Stimulated activated CD8-positive, alpha-beta memory T cell treated with anti-CD3 and anti-CD28 coated beads, Interleukin-12 subunit alpha, Interleukin-12 subunit beta, amount 100 ng/mL, for 4 hours (primary cell): Measurements from ENCODE around the gene PPP1R7.

Experiments used
- DNase-seq: peaks from one replicate; pipeline ENCODE4 v3.0.0-alpha.2; 2020; ENCODE audit warnings: low read depth

PPP1R7 gene

GRCh38 chr2:241121008-241121407, 29.3 kb upstream of the PPP1R7 start:
- no peak for DNase-seq

GRCh38 chr2:241122376-241123002, 27.8 kb upstream of the PPP1R7 start:
- no peak for DNase-seq

GRCh38 chr2:241123816-241124536, 26.3 kb upstream of the PPP1R7 start:
- DNase-seq = no peak

- DNase-seq = no peak
Measured at GRCh38 chr2:241125626-241126025, 24.6 kb upstream of the PPP1R7 start.

GRCh38 chr2:241126201-241126611, 24.1 kb upstream of the PPP1R7 start:
- DNase-seq = no peak

GRCh38 chr2:241126771-241127202, 23.5 kb upstream of the PPP1R7 start:
- DNase-seq = no peak

- no peak for DNase-seq
Measured at GRCh38 chr2:241128266-241128665, 22.0 kb upstream of the PPP1R7 start.

GRCh38 chr2:241129086-241129871, 21.0 kb upstream of the PPP1R7 start:
- DNase-seq = no peak

GRCh38 chr2:241130316-241130715, 20.0 kb upstream of the PPP1R7 start:
- no peak for DNase-seq

- no peak for DNase-seq
Measured at GRCh38 chr2:241131531-241131930, 18.7 kb upstream of the PPP1R7 start.

- no peak for DNase-seq
Measured at GRCh38 chr2:241132538-241133435, 17.5 kb upstream of the PPP1R7 start.

- no peak for DNase-seq
Measured at GRCh38 chr2:241133436-241133820, 16.8 kb upstream of the PPP1R7 start.

- no peak for DNase-seq
Measured at GRCh38 chr2:241134711-241135110, 15.6 kb upstream of the PPP1R7 start.

- no peak for DNase-seq
Measured at GRCh38 chr2:241135737-241136136, 14.5 kb upstream of the PPP1R7 start.

GRCh38 chr2:241136191-241136590, 14.1 kb upstream of the PPP1R7 start:
- DNase-seq = no peak

GRCh38 chr2:241136661-241137260, 13.5 kb upstream of the PPP1R7 start:
- no peak for DNase-seq

- no peak for DNase-seq
Measured at GRCh38 chr2:241137276-241138190, 12.7 kb upstream of the PPP1R7 start.

- no peak for DNase-seq
Measured at GRCh38 chr2:241138471-241138870, 11.8 kb upstream of the PPP1R7 start.

- no peak for DNase-seq
Measured at GRCh38 chr2:241139531-241140444, 10.5 kb upstream of the PPP1R7 start.
